ENCODE results near the gene LAMTOR2.

- TF ChIP-seq CTCF (IDR thresholded peaks at IDR 0.05), result no peak
- no peak for TF ChIP-seq POLR2A (IDR thresholded peaks at IDR 0.05)
Measured at GRCh38 chr1:156079762-156080161, 25.2 kb downstream of the LAMTOR2 start.

Data from uterus (tissue), 2 donors.